CD8-positive, alpha-beta memory T cell (primary cell): ENCODE measurements around the gene CREB3L1. TPM values are rescaled to one million over a fixed set of nuclear protein-coding genes. Genes with fewer than 3 reads are reported as not detected.

ENCODE experiments used
- CTCF ChIA-PET: fragments of 350-600 bp; sonication (Branson Sonifier 250); formaldehyde crosslinking; loops from one replicate; lab custom pipeline; 2021; ENCODE audit warnings: antibody characterized with exemption; lab: Charles Lee
- POLR2A ChIA-PET: fragments of 350-600 bp; sonication (Branson Sonifier 250); formaldehyde crosslinking; loops from one replicate; lab custom pipeline; 2021; ENCODE audit warnings: antibody characterized with exemption; lab: Charles Lee
- DNase-seq, 5 donors: peaks; one replicate each; pipeline versions ENCODE4 v3.0.0 to v3.0.0-alpha.2; 2020 to 2022; ENCODE audit warnings: mixed read lengths in 1 of 5
- H3K27ac ChIP-seq: one replicate; pipeline ENCODE4 v1.7.0; 2013; ENCODE audit warnings: low read depth, mild to moderate bottlenecking, low read length, moderate library complexity
- H3K27me3 ChIP-seq: 2 replicates; pipeline ENCODE4 v1.7.0; 2013; ENCODE audit warnings: low read length, mild to moderate bottlenecking; ENCODE audit not compliant: insufficient read depth, poor library complexity, severe bottlenecking
- H3K36me3 ChIP-seq: 2 replicates; pipeline ENCODE4 v1.7.0; 2013; ENCODE audit warnings: mild to moderate bottlenecking, low read length, moderate library complexity; ENCODE audit not compliant: insufficient read depth
- H3K4me1 ChIP-seq: 2 replicates; pipeline ENCODE4 v1.7.0; 2013; ENCODE audit warnings: mild to moderate bottlenecking, low read length, moderate library complexity; ENCODE audit not compliant: insufficient read depth
- H3K4me3 ChIP-seq: 2 replicates; pipeline ENCODE4 v1.7.0; 2013; ENCODE audit warnings: mild to moderate bottlenecking, low read length
- H3K9me3 ChIP-seq: 2 replicates; pipeline ENCODE4 v1.7.0; 2013; ENCODE audit warnings: mild to moderate bottlenecking, low read length
- H3K27ac Mint-ChIP-seq, 8 donors: one replicate each; pipeline ENCODE4 v1.8.0; 2020 to 2021; ENCODE audit warnings: mixed read lengths in 8 of 8, mild to moderate bottlenecking in 6 of 8, inconsistent platforms in 3 of 8, moderate library complexity in 3 of 8
- H3K27me3 Mint-ChIP-seq, 2 donors: one replicate each; pipeline ENCODE4 v1.8.0; 2020 to 2021; ENCODE audit warnings: mixed read lengths in 2 of 2, mild to moderate bottlenecking in 1 of 2, moderate library complexity in 1 of 2
- H3K36me3 Mint-ChIP-seq, 3 donors: one replicate each; pipeline ENCODE4 v1.8.0; 2020 to 2021; ENCODE audit warnings: mixed read lengths in 3 of 3, inconsistent platforms in 1 of 3, mild to moderate bottlenecking in 1 of 3
- H3K4me1 Mint-ChIP-seq, 3 donors: one replicate each; pipeline ENCODE4 v1.8.0; 2020 to 2021; ENCODE audit warnings: mixed read lengths in 3 of 3, inconsistent platforms in 1 of 3, mild to moderate bottlenecking in 1 of 3
- H3K4me3 Mint-ChIP-seq, 7 donors: one replicate each; pipeline ENCODE4 v1.8.0; 2020 to 2021; ENCODE audit warnings: mixed read lengths in 7 of 7, mild to moderate bottlenecking in 6 of 7, moderate library complexity in 4 of 7, inconsistent platforms in 2 of 7
- H3K9me3 Mint-ChIP-seq, 5 donors: one replicate each; pipeline ENCODE4 v1.8.0; 2020 to 2022; ENCODE audit warnings: mixed read lengths in 5 of 5, mild to moderate bottlenecking in 3 of 5, moderate library complexity in 2 of 5, inconsistent platforms in 1 of 5
- polyA plus RNA-seq: library from polyadenylated mRNA; unstranded; fragments of 300-500 nt; fragmentation: Illumina TruSeq; gene quantifications from one replicate; pipeline ENCODE4 v1.2.3, GENCODE V29; 2021
- total RNA-seq, 2 experiments: library from RNA; stranded (reverse); gene quantifications; one replicate each; pipeline ENCODE4 v1.2.3, GENCODE V29; 2021

The CREB3L1 gene
- total and polyA plus RNA-seq, 3 experiments from 2014 or later, result not detected

- no peak overlapping the region for H3K4me3 ChIP-seq
- ChIA-PET POLR2A (no interaction called here), CTCF (interaction anchor here (1.0 to 2.3 kb wide), 4 partner anchors 10 to 53 kb away, joined by 3 to 10 read pairs (median 3); no protein-coding TSS in a partner anchor)
- no peaks in the 10 kb centered on the region for H3K36me3 Mint-ChIP-seq
- no peaks in the 10 kb centered on the region for H3K9me3 ChIP-seq
- peaks cover 1 to 6% (median 3%) of the 10 kb centered on the region in 3 donors for H3K4me1 Mint-ChIP-seq
- H3K4me3 Mint-ChIP-seq, result no peak overlapping the region
- peaks cover 6% of the 10 kb centered on the region for H3K4me1 ChIP-seq
- no peaks in the 10 kb centered on the region for H3K27me3 ChIP-seq
- H3K36me3 ChIP-seq, result no peaks in the 10 kb centered on the region
- no peak overlapping the region for H3K27ac Mint-ChIP-seq
- H3K27me3 Mint-ChIP-seq, result peaks cover 6 to 16% of the 10 kb centered on the region in 2 donors
- no peak for DNase-seq
- no peaks in the 10 kb centered on the region for H3K9me3 Mint-ChIP-seq
- no peak overlapping the region for H3K27ac ChIP-seq
Observed at GRCh38 chr11:46290598-46291309, 13.3 kb downstream of the CREB3L1 start.

GRCh38 chr11:46291441-46292150, 14.1 kb downstream of the CREB3L1 start:
- Histone ChIP-seq H3K4me1 (peaks cover 9% of the 10 kb centered on the region), H3K4me3 (no peak overlapping the region), H3K27me3 (no peaks in the 10 kb centered on the region), H3K36me3 (no peaks in the 10 kb centered on the region), H3K27ac (no peak overlapping the region), H3K9me3 (no peaks in the 10 kb centered on the region)
- Mint-ChIP-seq H3K27ac (no peak overlapping the region), H3K4me3 (peak overlapping the region in 1 of 7 donors; percentile 14), H3K9me3 (no peaks in the 10 kb centered on the region), H3K4me1 (peaks cover 6 to 12% (median 8%) of the 10 kb centered on the region in 3 donors), H3K36me3 (no peaks in the 10 kb centered on the region), H3K27me3 (peaks cover 3 to 18% of the 10 kb centered on the region in 2 donors)
- no peak for DNase-seq
- ChIA-PET CTCF (interaction anchor here (1.3 kb wide), 1 partner anchor 20 kb away, joined by 3 read pairs; no protein-coding TSS in a partner anchor), POLR2A (no interaction called here)

- H3K36me3 ChIP-seq, result no peaks in the 10 kb centered on the region
- Mint-ChIP-seq H3K36me3 (no peaks in the 10 kb centered on the region), H3K27ac (no peak overlapping the region), H3K4me1 (peaks cover 6 to 12% (median 8%) of the 10 kb centered on the region in 3 donors), H3K4me3 (no peak overlapping the region), H3K9me3 (no peaks in the 10 kb centered on the region), H3K27me3 (peaks cover 13 to 22% of the 10 kb centered on the region in 2 donors)
- ChIA-PET POLR2A (no interaction called here), CTCF (interaction anchor here (1.3 kb wide), 1 partner anchor 21 kb away, joined by 3 read pairs; no protein-coding TSS in a partner anchor)
- H3K4me3 ChIP-seq, result no peak overlapping the region
- peaks cover 3% of the 10 kb centered on the region for H3K27me3 ChIP-seq
- H3K4me1 ChIP-seq, result peaks cover 9% of the 10 kb centered on the region
- no peak overlapping the region for H3K27ac ChIP-seq
- DNase-seq, result no peak
- H3K9me3 ChIP-seq, result no peaks in the 10 kb centered on the region
Observed at GRCh38 chr11:46293066-46293465, 15.6 kb downstream of the CREB3L1 start.

GRCh38 chr11:46293641-46294103, 16.2 kb downstream of the CREB3L1 start:
- no peak for DNase-seq
- Mint-ChIP-seq H3K27ac (no peak overlapping the region), H3K4me3 (peak overlapping the region in 5 of 7 donors; percentile 0 to 37 (median 17)), H3K4me1 (peaks cover 6 to 12% (median 8%) of the 10 kb centered on the region in 3 donors), H3K36me3 (no peaks in the 10 kb centered on the region), H3K9me3 (no peaks in the 10 kb centered on the region), H3K27me3 (peaks cover 16 to 27% of the 10 kb centered on the region in 2 donors)
- CTCF ChIA-PET, result interaction anchor here (0.6 kb wide), 1 partner anchor 203 kb away, joined by 3 read pairs; no protein-coding TSS in a partner anchor
- no peaks in the 10 kb centered on the region for H3K9me3 ChIP-seq
- H3K4me1 ChIP-seq, result peaks cover 9% of the 10 kb centered on the region
- no peaks in the 10 kb centered on the region for H3K36me3 ChIP-seq
- peaks cover 3% of the 10 kb centered on the region for H3K27me3 ChIP-seq
- no peak overlapping the region for H3K4me3 ChIP-seq
- POLR2A ChIA-PET, result no interaction called here
- no peak overlapping the region for H3K27ac ChIP-seq

DNA sequence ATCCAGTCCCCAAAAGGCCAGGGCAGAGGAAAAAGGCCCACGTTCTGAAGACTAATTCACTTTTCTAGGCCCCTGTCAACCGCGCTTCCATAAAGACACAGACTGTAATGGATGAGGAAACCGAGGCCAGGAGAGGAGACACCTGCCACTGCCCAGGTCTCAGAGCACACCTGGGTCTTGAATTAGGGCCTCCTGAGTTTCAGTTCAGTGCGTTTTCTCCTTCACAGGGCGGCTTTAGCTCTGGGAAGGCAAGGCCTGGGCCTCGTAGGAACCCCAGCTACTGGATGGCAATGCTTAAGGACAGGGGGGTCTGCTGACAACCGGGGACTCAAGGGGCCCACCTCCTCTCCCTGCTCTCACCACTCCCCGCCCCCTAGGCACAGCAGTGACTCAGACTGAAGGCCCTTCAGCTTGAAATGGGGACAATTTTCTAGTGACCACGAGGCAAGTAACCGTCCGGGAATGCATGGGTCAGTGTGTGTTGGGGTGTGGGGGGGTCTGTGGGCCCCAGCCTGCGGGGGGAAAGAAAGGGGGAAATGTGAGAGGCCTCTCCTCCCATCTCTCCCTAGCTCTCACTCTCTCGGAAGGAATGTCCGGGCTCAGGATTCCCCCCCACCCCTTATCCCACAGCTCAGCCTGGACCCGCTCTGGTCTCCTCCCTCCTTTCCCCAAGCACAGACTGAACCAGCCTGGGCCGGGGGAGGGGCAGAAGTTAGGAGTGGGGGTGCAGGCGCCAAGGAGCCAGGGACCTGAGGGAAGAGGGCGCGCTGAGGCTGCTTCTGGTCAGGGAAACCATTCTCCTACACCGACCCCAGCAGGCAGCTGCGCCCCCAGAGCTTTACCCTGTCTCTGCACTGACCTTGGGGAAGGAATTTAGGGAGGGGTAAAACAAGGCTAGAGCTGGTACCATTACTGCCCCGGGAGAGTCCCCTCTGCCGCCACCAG, 17.2 kb downstream of the CREB3L1 start:
- ChIA-PET POLR2A (interaction anchor here (0.5 to 0.6 kb wide), 2 partner anchors 55 to 1267 kb away, joined by 4 to 5 read pairs; no protein-coding TSS in a partner anchor), CTCF (interaction anchor here (1.2 to 3.4 kb wide), 5 partner anchors 9 to 51 kb away, joined by 3 to 20 read pairs (median 6); no protein-coding TSS in a partner anchor)
- H3K27ac ChIP-seq, result peak overlapping the region; percentile 51
- peak overlapping the region; percentile 17 to 92 (median 65) for H3K4me3 Mint-ChIP-seq
- H3K9me3 ChIP-seq, result no peaks in the 10 kb centered on the region
- peaks cover 6 to 12% (median 8%) of the 10 kb centered on the region in 3 donors for H3K4me1 Mint-ChIP-seq
- peaks cover 3% of the 10 kb centered on the region for H3K27me3 ChIP-seq
- no peaks in the 10 kb centered on the region for H3K36me3 ChIP-seq
- DNase-seq, result no peak
- peak overlapping the region; percentile 55 for H3K4me3 ChIP-seq
- H3K27me3 Mint-ChIP-seq, result peaks cover 12 to 29% of the 10 kb centered on the region in 2 donors
- H3K9me3 Mint-ChIP-seq, result no peaks in the 10 kb centered on the region
- no peaks in the 10 kb centered on the region for H3K36me3 Mint-ChIP-seq
- peaks cover 9% of the 10 kb centered on the region for H3K4me1 ChIP-seq
- no peak overlapping the region for H3K27ac Mint-ChIP-seq

- Mint-ChIP-seq H3K27ac (peak overlapping the region in 1 of 8 donors; percentile 38), H3K9me3 (no peaks in the 10 kb centered on the region), H3K4me1 (peaks cover 6 to 12% (median 8%) of the 10 kb centered on the region in 3 donors), H3K4me3 (peak overlapping the region; percentile 68 to 92 (median 81)), H3K27me3 (peaks cover 16 to 29% of the 10 kb centered on the region in 2 donors), H3K36me3 (no peaks in the 10 kb centered on the region)
- CTCF ChIA-PET, result interaction anchor here (1.2 to 3.4 kb wide), 5 partner anchors 9 to 52 kb away, joined by 3 to 20 read pairs (median 6); no protein-coding TSS in a partner anchor
- Histone ChIP-seq H3K27me3 (peaks cover 3% of the 10 kb centered on the region), H3K9me3 (no peaks in the 10 kb centered on the region), H3K27ac (peak overlapping the region; percentile 25), H3K36me3 (no peaks in the 10 kb centered on the region), H3K4me3 (peak overlapping the region; percentile 55), H3K4me1 (peaks cover 9% of the 10 kb centered on the region)
- POLR2A ChIA-PET, result interaction anchor here (0.5 to 0.6 kb wide), 2 partner anchors 54 to 1267 kb away, joined by 4 to 5 read pairs; no protein-coding TSS in a partner anchor
- DNase-seq, result peak; percentile 53 to 80 (median 66)
Observed at GRCh38 chr11:46295312-46296058, 18.0 kb downstream of the CREB3L1 start.
